OCI-LY7 (cell line): ENCODE data around the gene ARHGAP31. TPM values are rescaled to one million over a fixed set of nuclear protein-coding genes. Genes with fewer than 3 reads are reported as not detected.

ENCODE experiments used
- BruUV-seq: library from RNA; stranded (reverse); fragments of 400-500 nt; replicated peaks from 2 replicates; lab custom pipeline; 2021; lab: Mats Ljungman, UMichigan
- CTCF ChIA-PET: fragments of 300-600 bp; sonication (Branson Sonifier 250); formaldehyde crosslinking; loops from one replicate; lab custom pipeline; 2022; ENCODE audit warnings: antibody characterized with exemption; ENCODE audit not compliant: unreplicated experiment; lab: Charles Lee
- POLR2A ChIA-PET: fragments of 300-600 bp; sonication (Branson Sonifier 250); formaldehyde crosslinking; loops from one replicate; lab custom pipeline; 2022; ENCODE audit warnings: antibody characterized with exemption; lab: Charles Lee
- DNase-seq: peaks from one replicate; pipeline ENCODE4 v3.0.0-alpha.2; 2015; ENCODE audit warnings: low spot score
- H2AFZ ChIP-seq: fragments of 200-600 bp; sonication (generic), shearing (Covaris generic); 2 replicates; pipeline ENCODE4 v1.6.1; 2014; ENCODE audit warnings: mild to moderate bottlenecking, antibody characterized with exemption, low read length, moderate library complexity
- H3K27ac ChIP-seq: fragments of 200-600 bp; sonication (generic); 2 replicates; pipeline ENCODE4 v1.5.1; 2014; ENCODE audit warnings: mixed run types, low read depth, mild to moderate bottlenecking, moderate library complexity, low read length, inconsistent platforms; ENCODE audit not compliant: poor library complexity, severe bottlenecking
- H3K36me3 ChIP-seq: fragments of 200-600 bp; sonication (generic); 2 replicates; pipeline ENCODE4 v1.6.1; 2014; ENCODE audit warnings: mild to moderate bottlenecking, antibody characterized with exemption, low read length, moderate library complexity, mixed read lengths; ENCODE audit not compliant: insufficient read depth
- H3K4me1 ChIP-seq: fragments of 200-600 bp; sonication (generic); 2 replicates; pipeline ENCODE4 v1.5.1; 2014; ENCODE audit warnings: mild to moderate bottlenecking, low read length; ENCODE audit not compliant: insufficient read depth, poor library complexity, severe bottlenecking
- H3K4me2 ChIP-seq: fragments of 200-600 bp; sonication (generic); 2 replicates; pipeline ENCODE4 v1.6.1; 2014; ENCODE audit warnings: mild to moderate bottlenecking, low read length
- H3K4me3 ChIP-seq: fragments of 200-600 bp; sonication (generic); 2 replicates; pipeline ENCODE4 v1.5.1; 2014; ENCODE audit warnings: mild to moderate bottlenecking, low read depth, low read length; ENCODE audit not compliant: poor library complexity, severe bottlenecking
- H3K79me2 ChIP-seq: fragments of 200-600 bp; sonication (generic); 2 replicates; pipeline ENCODE4 v1.6.1; 2016; ENCODE audit warnings: low read depth, mild to moderate bottlenecking, low read length, moderate library complexity, mixed read lengths; ENCODE audit not compliant: insufficient read depth
- H3K9me2 ChIP-seq: fragments of 200-600 bp; sonication (generic); 2 replicates; pipeline ENCODE4 v1.6.1; 2016; ENCODE audit warnings: mild to moderate bottlenecking, low read length, mixed read lengths; ENCODE audit not compliant: insufficient read depth
- H3K9me3 ChIP-seq: fragments of 200-600 bp; sonication (generic); 2 replicates; pipeline ENCODE4 v1.6.1; 2014; ENCODE audit warnings: mild to moderate bottlenecking, mixed run types, low read length, mixed read lengths
- H4K20me1 ChIP-seq: fragments of 200-600 bp; sonication (generic); 2 replicates; pipeline ENCODE4 v1.6.1; 2014; ENCODE audit warnings: mild to moderate bottlenecking, antibody characterized with exemption, low read length, moderate library complexity, mixed read lengths; ENCODE audit not compliant: insufficient read depth
- CTCF ChIP-seq: fragments of 200-600 bp; sonication (generic); conservative IDR thresholded peaks from 2 replicates; pipeline ENCODE4 v1.5.1; 2014; ENCODE audit warnings: mild to moderate bottlenecking, antibody characterized with exemption, low read length, moderate library complexity, mixed read lengths
- EZH2phosphoT487 ChIP-seq: fragments of 200-600 bp; sonication (generic); IDR thresholded peaks from 2 replicates; pipeline ENCODE4 v1.6.1; 2018; ENCODE audit warnings: low read depth, borderline replicate concordance, mild to moderate bottlenecking, mixed run types, antibody characterized with exemption, low read length, moderate library complexity, mixed read lengths
- intact Hi-C: fragments of 100-400 bp; cut with micrococcal nuclease; formaldehyde crosslinking; loops from one replicate; pipeline ENCODE4 v1.10.0; 2022; ENCODE audit not compliant: unreplicated experiment
- total RNA-seq, 2 experiments: library from RNA; depleted of rRNA in 1 of 2; stranded (reverse); fragments of >200 nt in 1 of 2; shearing (Covaris generic) in 1 of 2; gene quantifications; 2 replicates each; pipeline ENCODE4 v1.2.3, GENCODE V29; 2014 to 2022

Gene ARHGAP31
- total RNA-seq, 2 experiments from 2014 or later, result 2.8 to 4.1 TPM

- Histone ChIP-seq H3K9me3 (no peaks in the 10 kb centered on the region), H3K4me2 (no peak overlapping the region), H2AFZ (no peak overlapping the region), H3K36me3 (no peaks in the 10 kb centered on the region), H3K79me2 (no peaks in the 10 kb centered on the region), H3K4me1 (peaks cover 15% of the 10 kb centered on the region), H4K20me1 (no peaks in the 10 kb centered on the region), H3K9me2 (no peaks in the 10 kb centered on the region), H3K27ac (no peak overlapping the region), H3K4me3 (no peak overlapping the region)
- TF ChIP-seq CTCF (no peak), EZH2phosphoT487 (no peak)
- intact Hi-C loops, result no loop called here
- ChIA-PET POLR2A (interaction anchor here (0.8 kb wide), 1 partner anchor 11 kb away, joined by 3 read pairs; no protein-coding TSS in a partner anchor), CTCF (no interaction called here)
- DNase-seq, result no peak
- BruUV-seq, result no TSS peak
Observed at GRCh38 chr3:119326976-119327375, 32.8 kb downstream of the ARHGAP31 start.

GRCh38 chr3:119329551-119329950, 35.4 kb downstream of the ARHGAP31 start:
- H3K4me3 ChIP-seq, result no peak overlapping the region
- H2AFZ ChIP-seq, result no peak overlapping the region
- no peaks in the 10 kb centered on the region for H4K20me1 ChIP-seq
- POLR2A ChIA-PET, result interaction anchor here (1.3 to 1.4 kb wide), 2 partner anchors 11 to 14 kb away, joined by 3 to 5 read pairs; no protein-coding TSS in a partner anchor
- CTCF ChIA-PET, result no interaction called here
- H3K36me3 ChIP-seq, result no peaks in the 10 kb centered on the region
- intact Hi-C loops, result no loop called here
- TF ChIP-seq EZH2phosphoT487 (no peak), CTCF (no peak)
- no peaks in the 10 kb centered on the region for H3K4me1 ChIP-seq
- H3K79me2 ChIP-seq, result no peaks in the 10 kb centered on the region
- H3K9me2 ChIP-seq, result no peaks in the 10 kb centered on the region
- H3K9me3 ChIP-seq, result no peaks in the 10 kb centered on the region
- no TSS peak for BruUV-seq
- no peak overlapping the region for H3K27ac ChIP-seq
- no peak overlapping the region for H3K4me2 ChIP-seq
- no peak for DNase-seq

GRCh38 chr3:119330181-119330580, 36.0 kb downstream of the ARHGAP31 start:
- Histone ChIP-seq H3K4me1 (no peaks in the 10 kb centered on the region), H3K9me2 (no peaks in the 10 kb centered on the region), H3K79me2 (no peaks in the 10 kb centered on the region), H3K9me3 (no peaks in the 10 kb centered on the region), H2AFZ (no peak overlapping the region), H3K36me3 (no peaks in the 10 kb centered on the region), H3K4me3 (no peak overlapping the region), H3K4me2 (no peak overlapping the region), H4K20me1 (no peaks in the 10 kb centered on the region), H3K27ac (no peak overlapping the region)
- BruUV-seq, result no TSS peak
- TF ChIP-seq CTCF, result no peak
- no peak for TF ChIP-seq EZH2phosphoT487
- POLR2A ChIA-PET, result interaction anchor here (1.3 to 1.4 kb wide), 2 partner anchors 11 to 15 kb away, joined by 3 to 5 read pairs; no protein-coding TSS in a partner anchor
- intact Hi-C loops, result no loop called here
- DNase-seq, result no peak
- CTCF ChIA-PET, result no interaction called here
